Measurements from ENCODE around the gene GGT6.

GGT6 gene

GRCh38 chr17:4534515-4534914 is 25.9 kb downstream of the GGT6 start:
- H3K4me3 ChIP-seq = no peak overlapping the region
- DNase-seq (ENCODE audit: low spot score) = no peak
- TF ChIP-seq CTCF (IDR thresholded peaks at IDR 0.05) = no peak
- H3K27ac ChIP-seq = peak overlapping the region in 1 of 2 donors; percentile 76

GRCh38 chr17:4533523-4534504 is 26.6 kb downstream of the GGT6 start:
- no peak for DNase-seq (ENCODE audit: low spot score)
- no peak overlapping the region for H3K4me3 ChIP-seq
- no peak for TF ChIP-seq CTCF (IDR thresholded peaks at IDR 0.05)
- H3K27ac ChIP-seq = peak overlapping the region in 1 of 2 donors; percentile 76

- Histone ChIP-seq H3K27ac (peak overlapping the region in 1 of 2 donors; percentile 76), H3K4me3 (no peak overlapping the region)
- TF ChIP-seq CTCF (IDR thresholded peaks at IDR 0.05) = no peak
- DNase-seq (ENCODE audit: low spot score) = no peak
These were observed 27.4 kb downstream of the GGT6 start for GRCh38 chr17:4532860-4533522.

- no peak for DNase-seq (ENCODE audit: low spot score)
- TF ChIP-seq CTCF (IDR thresholded peaks at IDR 0.05) = no peak
- peak overlapping the region in 1 of 2 donors; percentile 16 for H3K27ac ChIP-seq
- no peak overlapping the region for H3K4me3 ChIP-seq
These were observed 28.2 kb downstream of the GGT6 start for GRCh38 chr17:4531988-4532736.

- Histone ChIP-seq H3K27ac (peak overlapping the region in 1 of 2 donors; percentile 54), H3K4me3 (no peak overlapping the region)
- DNase-seq (ENCODE audit: low spot score) = no peak
- TF ChIP-seq CTCF (IDR thresholded peaks at IDR 0.05) = no peak
These were observed 29.3 kb downstream of the GGT6 start for GRCh38 chr17:4530799-4531730.
